GM19455 (cell line): ENCODE results near the gene UNC119B.

Source experiments
- ATAC-seq: cut with Tn5 transposase; IDR thresholded peaks from one replicate; pipeline ENCODE4 v1.9.1; 2021; ENCODE audit not compliant: unreplicated experiment

The UNC119B gene

GRCh38 chr12:120762086-120762485 lies 51.8 kb downstream of the UNC119B start:
- ATAC-seq: no peak

- no peak for ATAC-seq
Observed at GRCh38 chr12:120763250-120763649, 53.0 kb downstream of the UNC119B start.

- no peak for ATAC-seq
Observed at GRCh38 chr12:120764816-120765215, 54.6 kb downstream of the UNC119B start.

GRCh38 chr12:120766566-120766965 lies 56.3 kb downstream of the UNC119B start:
- no peak for ATAC-seq

GRCh38 chr12:120767071-120768024 lies 57.1 kb downstream of the UNC119B start:
- ATAC-seq: no peak

- ATAC-seq: no peak
Observed at GRCh38 chr12:120771097-120771496, 60.8 kb downstream of the UNC119B start.
